HG02884 (cell line): ENCODE results near the gene SLC22A6.
"Not testable (repeated sequence)": the region's sequence is repeated elsewhere in the genome, so short reads cannot be mapped to it uniquely, and the experiment has no call there.

Experiments
- ATAC-seq: cut with Tn5 transposase; IDR thresholded peaks from one replicate; pipeline ENCODE4 v1.9.1; 2021; ENCODE audit warnings: mild to moderate bottlenecking, moderate library complexity; ENCODE audit not compliant: unreplicated experiment

The SLC22A6 gene

GRCh38 chr11:62988276-62988675, 3.5 kb upstream of the SLC22A6 start:
- no peak for ATAC-seq

- no peak for ATAC-seq
These were observed 429 bp upstream of the SLC22A6 start for GRCh38 chr11:62985041-62985750.

GRCh38 chr11:62983536-62984199, 1.1 kb downstream of the SLC22A6 start:
- no peak for ATAC-seq

- no peak for ATAC-seq
These were observed 3.0 kb downstream of the SLC22A6 start for GRCh38 chr11:62981743-62982142.

GRCh38 chr11:62980133-62980760, 4.5 kb downstream of the SLC22A6 start:
- no peak for ATAC-seq

GRCh38 chr11:62976109-62976508, 8.7 kb downstream of the SLC22A6 start:
- ATAC-seq = no peak

- no peak for ATAC-seq
These were observed 9.8 kb downstream of the SLC22A6 start for GRCh38 chr11:62974848-62975522.

- ATAC-seq = no peak
These were observed 19.2 kb downstream of the SLC22A6 start for GRCh38 chr11:62965574-62965973.

GRCh38 chr11:62962391-62962790, 22.4 kb downstream of the SLC22A6 start:
- ATAC-seq = no peak

- ATAC-seq = no peak
These were observed 23.7 kb downstream of the SLC22A6 start for GRCh38 chr11:62961017-62961570.

GRCh38 chr11:62959422-62959980, 25.3 kb downstream of the SLC22A6 start:
- no peak for ATAC-seq

- no peak for ATAC-seq
These were observed 26.0 kb downstream of the SLC22A6 start for GRCh38 chr11:62958547-62959421.

GRCh38 chr11:62957147-62957546, 27.6 kb downstream of the SLC22A6 start:
- ATAC-seq = no peak

GRCh38 chr11:62954478-62954877, 30.3 kb downstream of the SLC22A6 start:
- no peak for ATAC-seq

GRCh38 chr11:62953811-62954210, 31.0 kb downstream of the SLC22A6 start:
- no peak for ATAC-seq

- ATAC-seq = no peak
These were observed 35.9 kb downstream of the SLC22A6 start for GRCh38 chr11:62948765-62949320.

GRCh38 chr11:62945538-62945937, 39.2 kb downstream of the SLC22A6 start:
- ATAC-seq = not testable (repeated sequence)

- not testable (repeated sequence) for ATAC-seq
These were observed 47.2 kb downstream of the SLC22A6 start for GRCh38 chr11:62937528-62937927.

GRCh38 chr11:62934496-62934785, 50.3 kb downstream of the SLC22A6 start:
- no peak for ATAC-seq
